ENCODE data around the gene CTPS2.

The CTPS2 gene

GRCh38 chrX:16711893-16712547 lies 449 bp downstream of the CTPS2 start:
- no peak for DNase-seq

DNA sequence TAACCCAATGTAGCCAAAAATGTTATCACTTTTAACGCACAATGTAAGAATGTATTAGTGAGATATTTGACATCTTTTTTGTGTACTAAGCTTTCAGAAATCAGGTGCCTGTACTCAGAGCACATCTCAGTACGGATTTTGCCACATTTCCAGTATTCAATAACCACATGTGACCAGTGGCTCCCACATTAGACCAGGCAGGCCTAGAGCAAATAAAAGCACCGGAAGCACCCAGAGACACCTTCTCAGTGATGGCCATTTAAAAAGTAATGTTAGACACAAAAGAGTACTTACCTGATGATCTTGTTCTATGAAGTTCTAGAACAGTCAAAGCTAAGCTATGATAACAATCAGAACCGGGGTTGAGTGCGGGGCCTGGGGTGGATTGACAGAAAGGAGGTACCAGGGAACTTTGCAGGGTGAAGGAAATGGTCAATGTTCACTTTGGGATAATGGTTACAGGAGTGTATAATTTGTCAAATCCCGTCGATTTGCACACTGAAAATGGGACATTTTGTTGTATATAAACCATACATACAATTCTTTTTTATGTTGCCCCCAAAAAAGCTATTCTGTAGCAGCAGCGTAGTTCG lies 1.2 kb downstream of the CTPS2 start:
- no peak for DNase-seq

- DNase-seq = no peak
Observed at GRCh38 chrX:16708016-16708415, 4.5 kb downstream of the CTPS2 start.

DNA sequence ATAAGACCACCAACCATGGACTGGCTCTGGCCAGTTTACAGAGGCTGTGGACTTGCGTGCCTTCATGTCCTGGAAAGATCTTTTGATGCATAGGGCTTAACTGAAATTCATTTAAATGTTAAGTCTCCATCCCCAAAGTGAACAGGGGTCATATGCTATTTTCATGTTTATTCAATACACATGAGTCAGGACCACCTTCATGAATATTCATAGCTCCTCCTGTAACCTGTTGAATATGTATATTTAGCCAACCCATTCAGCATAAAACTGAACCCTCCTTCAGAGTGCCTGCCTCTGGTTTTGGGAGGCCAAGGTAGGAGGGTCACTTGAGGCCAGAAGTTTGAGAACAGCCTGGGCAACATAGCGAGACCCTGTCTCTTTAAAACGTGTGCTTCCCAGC lies 7.1 kb downstream of the CTPS2 start:
- DNase-seq = no peak

- no peak for DNase-seq
Observed at GRCh38 chrX:16702700-16703599, 9.5 kb downstream of the CTPS2 start.

- no peak for DNase-seq
Observed at GRCh38 chrX:16700734-16701133, 11.7 kb downstream of the CTPS2 start.

GRCh38 chrX:16699389-16699788 lies 13.1 kb downstream of the CTPS2 start:
- no peak for DNase-seq

DNA sequence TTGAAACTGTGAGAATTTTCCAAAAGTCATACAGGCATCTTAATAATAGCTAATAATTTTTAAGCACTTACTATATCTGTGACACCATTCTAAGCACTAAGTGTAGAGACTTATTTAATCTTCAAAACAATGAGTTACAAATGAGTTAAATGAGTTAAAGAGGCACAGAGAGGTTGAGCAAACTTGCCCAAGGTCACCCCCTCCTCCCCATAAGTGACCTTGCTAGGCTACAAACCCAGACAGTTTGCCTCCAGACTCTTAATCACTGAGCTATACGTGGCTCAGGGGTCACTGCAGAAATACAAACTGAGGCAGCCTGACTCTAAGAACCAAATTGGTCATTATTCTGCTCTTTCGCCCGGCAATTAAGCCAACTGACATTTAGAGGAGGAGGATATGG lies 15.5 kb downstream of the CTPS2 start:
- no peak for DNase-seq

GRCh38 chrX:16695079-16695676 lies 17.3 kb downstream of the CTPS2 start:
- DNase-seq = peak; percentile 34

- DNase-seq = no peak
Observed at GRCh38 chrX:16687514-16687913, 25.0 kb downstream of the CTPS2 start.

DNA sequence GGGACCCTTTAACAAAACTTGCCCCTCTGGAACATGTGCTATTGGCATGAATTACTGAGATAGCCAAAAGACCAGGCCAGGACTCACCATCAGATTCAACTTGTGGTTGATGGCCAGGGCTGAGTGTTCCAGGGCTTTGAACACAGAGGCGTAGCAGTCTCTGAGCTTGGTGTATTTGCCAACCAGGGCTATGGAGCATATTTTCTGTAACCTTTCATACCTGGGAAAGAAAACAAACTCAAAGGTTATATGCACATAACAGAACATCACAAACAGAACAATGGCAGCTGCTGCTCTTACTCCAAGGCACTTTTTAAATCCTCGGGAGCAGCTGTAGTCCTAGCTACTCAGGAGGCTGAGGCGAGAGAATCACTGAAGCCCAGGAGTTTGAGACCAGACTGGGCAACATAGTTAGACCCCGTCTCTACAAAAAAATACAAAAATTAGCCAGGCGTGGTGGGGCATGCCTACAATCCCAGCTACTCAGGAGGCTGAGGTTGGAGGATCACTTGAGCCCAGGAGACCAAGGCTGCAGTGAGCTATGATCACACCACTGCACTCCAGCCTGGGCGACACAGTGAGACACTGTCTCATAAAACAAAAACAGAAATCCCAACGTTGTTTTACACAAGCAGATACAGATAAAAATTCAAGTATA lies 29.3 kb downstream of the CTPS2 start:
- DNase-seq = no peak

- DNase-seq = no peak
Observed at GRCh38 chrX:16678689-16679088, 33.8 kb downstream of the CTPS2 start.

GRCh38 chrX:16671005-16671404 lies 41.5 kb downstream of the CTPS2 start:
- peak; percentile 7 for DNase-seq

DNA sequence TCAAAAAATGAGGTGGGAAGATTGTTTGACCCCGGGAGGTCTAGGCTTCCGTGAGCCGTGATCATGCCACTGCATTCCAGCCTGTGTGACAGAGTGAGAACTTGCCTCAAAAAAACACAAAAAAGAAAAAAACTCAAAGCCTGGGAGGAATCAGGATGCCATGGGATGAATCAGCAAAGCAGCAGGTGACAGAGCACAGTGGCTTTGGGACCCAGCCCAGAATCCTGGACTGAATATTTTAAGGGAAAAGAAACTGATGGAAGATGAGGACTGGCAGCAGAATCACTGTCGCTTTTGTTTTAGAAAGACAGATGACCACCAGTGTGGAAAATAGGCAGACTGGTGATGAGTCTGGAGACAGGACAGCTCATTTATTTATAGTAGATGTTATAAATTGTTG lies 45.9 kb downstream of the CTPS2 start:
- DNase-seq = no peak

- no peak for DNase-seq
Observed at GRCh38 chrX:16665089-16665488, 47.4 kb downstream of the CTPS2 start.

DNA sequence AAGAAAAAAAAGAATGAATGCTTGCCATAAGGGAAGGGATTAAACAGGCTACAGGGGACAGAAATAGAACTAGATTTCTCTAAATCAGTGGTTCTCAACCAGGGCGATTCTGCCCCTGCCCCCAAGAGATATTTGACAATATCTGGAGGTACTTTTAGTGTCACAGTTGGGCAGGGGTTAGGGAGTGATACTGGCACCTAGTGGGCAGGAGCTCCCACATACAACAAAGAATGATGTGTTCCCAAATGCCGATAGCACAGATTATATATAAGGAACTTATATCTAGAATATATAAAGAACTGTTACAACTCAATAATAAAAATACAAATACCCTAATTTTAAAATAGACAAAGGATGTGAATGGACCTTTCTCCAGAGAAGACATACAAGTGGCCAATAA lies 47.8 kb downstream of the CTPS2 start:
- DNase-seq = no peak

DNA sequence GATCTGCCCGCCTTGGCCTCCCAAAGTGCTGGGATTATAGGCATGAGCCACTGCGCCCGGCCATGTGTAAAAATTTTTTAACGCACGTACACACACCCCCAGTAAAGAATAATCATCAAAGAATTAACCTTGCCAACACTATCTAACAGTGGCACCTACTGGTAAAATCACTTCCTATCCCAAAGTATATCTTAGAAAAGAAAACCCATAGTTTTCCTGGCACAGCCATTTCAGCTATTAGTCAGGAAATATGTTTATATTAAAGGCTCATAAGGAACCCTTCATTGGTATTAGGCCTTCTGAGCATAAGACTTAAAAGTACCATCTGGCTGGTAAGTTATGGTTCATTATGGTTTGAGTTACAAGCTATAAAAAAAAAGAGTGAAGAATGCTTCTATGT lies 48.4 kb downstream of the CTPS2 start:
- DNase-seq = no peak

DNA sequence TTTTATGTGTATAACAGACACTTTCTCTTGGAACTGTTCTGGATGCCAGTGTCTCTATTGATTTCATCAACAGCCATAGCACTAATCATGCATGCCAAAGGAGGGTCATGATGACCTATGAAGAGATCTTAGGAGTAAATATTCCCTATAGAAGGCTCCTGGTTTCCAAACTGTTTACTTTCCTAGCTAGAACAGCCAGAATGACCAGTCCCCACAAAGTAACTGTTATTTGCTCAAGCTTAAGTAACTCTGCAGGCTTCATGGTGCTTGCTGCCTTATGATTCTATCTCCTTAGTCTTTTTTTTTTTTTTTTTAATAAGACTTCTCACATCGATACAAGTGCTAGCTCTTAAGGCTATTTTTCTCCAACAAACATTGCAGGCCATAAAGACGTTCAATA lies 50.1 kb downstream of the CTPS2 start:
- no peak for DNase-seq

DNA sequence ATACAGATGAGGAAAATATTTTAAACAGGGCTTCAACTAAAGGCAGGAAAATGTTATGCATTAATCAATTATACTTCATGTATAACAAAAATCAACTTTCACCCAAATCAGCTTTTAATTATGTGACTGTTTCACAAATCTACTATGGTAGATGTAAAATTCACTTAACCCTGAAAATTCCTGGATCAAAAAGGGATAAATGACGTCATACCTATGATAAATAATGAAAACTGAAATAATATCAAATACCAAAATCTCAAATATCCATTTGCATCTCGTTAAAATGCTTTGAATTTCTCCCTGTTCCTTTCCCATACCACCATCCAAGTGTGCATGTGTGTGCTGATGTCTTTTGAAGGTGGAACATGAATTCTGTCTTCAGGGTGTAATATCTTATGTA lies 51.0 kb downstream of the CTPS2 start:
- no peak for DNase-seq

DNA sequence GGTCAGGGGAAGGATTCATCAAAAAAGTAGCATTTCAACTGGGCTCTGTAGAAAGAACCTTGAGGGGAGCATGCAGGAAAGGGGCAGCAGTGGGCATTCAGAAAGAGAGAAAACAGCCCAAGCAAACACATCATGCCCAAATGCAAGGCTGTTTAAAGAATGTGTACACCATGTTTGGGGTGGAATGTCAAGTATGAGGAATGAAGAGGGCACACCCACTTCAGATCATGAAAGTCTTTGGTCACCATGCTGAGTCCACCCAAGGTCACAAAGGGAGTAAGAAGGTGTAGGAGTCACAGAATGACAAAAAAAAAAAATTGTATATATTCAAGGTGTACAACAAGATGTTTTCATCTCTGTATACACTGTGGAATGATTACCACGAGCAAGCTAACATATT lies 53.1 kb downstream of the CTPS2 start:
- no peak for DNase-seq

DNA sequence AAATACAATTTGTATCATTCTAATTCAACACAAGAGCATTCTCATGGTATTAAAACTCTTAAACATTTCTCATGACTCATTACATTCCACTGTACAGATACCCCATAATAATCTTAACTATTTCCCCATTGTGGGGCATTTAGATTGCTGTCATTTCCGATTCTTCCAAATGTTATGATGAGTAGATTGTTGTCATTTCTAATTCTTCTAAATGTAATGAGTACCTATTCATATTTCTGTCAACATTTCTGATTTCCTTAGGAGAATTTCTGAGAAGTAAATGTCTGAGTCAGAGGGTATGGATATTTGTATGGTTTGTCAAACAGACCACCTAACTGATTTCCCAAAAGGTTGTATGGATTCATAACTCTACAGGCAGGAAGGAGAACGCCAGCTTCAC lies 54.2 kb downstream of the CTPS2 start:
- no peak for DNase-seq

DNA sequence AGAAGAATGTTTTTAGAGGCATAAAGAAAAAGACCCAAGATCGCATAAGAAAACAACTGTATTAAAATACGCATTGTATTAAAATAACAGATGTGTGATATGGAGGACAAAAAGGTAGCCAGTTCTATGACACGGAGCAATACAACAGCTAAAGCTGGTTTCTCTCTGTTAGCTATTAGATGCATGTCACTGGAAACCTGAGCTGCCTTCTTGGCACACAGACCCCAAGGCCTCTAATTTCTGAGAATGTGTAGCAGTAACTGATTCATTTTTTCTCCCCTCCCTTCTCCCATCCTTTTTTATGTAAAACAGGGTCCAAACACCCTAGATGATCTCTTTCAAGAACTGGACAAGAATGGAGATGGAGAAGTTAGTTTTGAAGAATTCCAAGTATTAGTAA lies 58.4 kb downstream of the CTPS2 start:
- DNase-seq = no peak

GRCh38 chrX:16653424-16653823 lies 59.0 kb downstream of the CTPS2 start:
- no peak for DNase-seq

Data from NCI-H748 treated with DMSO at 0.1 percent for 48 hours (cell line).